HG03575 (cell line): ENCODE measurements around the gene TRIP6.

Source experiments
- ATAC-seq: cut with Tn5 transposase; IDR thresholded peaks from one replicate; pipeline ENCODE4 v1.9.1; 2021; ENCODE audit not compliant: unreplicated experiment, insufficient number of reproducible peaks, low FRiP score; ENCODE audit errors: extremely low read depth

TRIP6 gene

DNA sequence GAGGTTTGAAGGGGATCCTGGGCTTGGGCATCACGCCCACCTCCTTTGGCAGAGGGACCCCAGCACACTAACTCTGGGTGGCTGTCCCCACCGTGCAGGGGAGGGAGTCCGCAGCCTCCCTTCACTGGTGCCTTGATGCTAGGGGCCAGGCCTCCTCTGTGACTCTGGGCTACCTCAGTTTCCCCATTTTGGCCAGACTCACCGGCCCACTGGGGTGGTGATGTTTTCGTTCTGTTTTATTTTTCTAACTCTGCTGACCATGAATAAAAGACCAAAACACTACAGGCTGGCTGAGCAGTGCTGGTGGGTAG lies 503 bp upstream of the TRIP6 start:
- no peak for ATAC-seq

DNA sequence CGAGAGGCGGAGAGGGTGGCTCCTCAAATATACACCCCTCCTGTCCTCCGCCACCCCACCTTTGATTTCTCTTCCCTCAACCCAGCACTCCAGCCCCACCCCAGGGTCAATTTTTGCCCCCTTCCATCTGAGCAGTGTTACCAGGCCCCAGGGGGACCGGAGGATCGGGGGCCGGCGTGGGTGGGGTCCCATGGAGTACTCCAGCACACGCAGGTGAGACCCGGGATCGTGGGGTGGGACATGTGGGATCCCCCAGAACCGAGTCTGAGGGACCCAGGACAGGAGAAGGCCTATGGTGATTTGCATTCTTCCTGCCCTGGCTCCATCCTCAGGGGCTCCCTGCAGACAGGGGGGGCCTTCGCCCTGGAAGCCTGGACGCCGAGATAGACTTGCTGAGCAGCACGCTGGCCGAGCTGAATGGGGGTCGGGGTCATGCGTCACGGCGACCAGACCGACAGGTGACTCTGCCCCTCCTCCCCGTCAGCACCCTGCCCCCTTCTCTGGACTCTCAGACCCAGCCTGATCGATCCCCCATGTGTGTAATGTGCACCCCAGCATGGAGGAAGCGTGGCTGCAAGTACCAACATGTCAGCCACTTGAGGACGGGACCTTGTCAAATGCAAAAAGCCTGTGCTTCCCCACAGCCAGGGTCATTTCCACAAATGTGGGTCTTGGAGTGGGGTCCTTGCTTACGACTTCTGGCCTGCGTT lies 744 bp downstream of the TRIP6 start:
- ATAC-seq, result no peak

- ATAC-seq, result no peak
Measured at GRCh38 chr7:100873599-100874299, 6.6 kb downstream of the TRIP6 start.

GRCh38 chr7:100874300-100874576 lies 7.1 kb downstream of the TRIP6 start:
- no peak for ATAC-seq

DNA sequence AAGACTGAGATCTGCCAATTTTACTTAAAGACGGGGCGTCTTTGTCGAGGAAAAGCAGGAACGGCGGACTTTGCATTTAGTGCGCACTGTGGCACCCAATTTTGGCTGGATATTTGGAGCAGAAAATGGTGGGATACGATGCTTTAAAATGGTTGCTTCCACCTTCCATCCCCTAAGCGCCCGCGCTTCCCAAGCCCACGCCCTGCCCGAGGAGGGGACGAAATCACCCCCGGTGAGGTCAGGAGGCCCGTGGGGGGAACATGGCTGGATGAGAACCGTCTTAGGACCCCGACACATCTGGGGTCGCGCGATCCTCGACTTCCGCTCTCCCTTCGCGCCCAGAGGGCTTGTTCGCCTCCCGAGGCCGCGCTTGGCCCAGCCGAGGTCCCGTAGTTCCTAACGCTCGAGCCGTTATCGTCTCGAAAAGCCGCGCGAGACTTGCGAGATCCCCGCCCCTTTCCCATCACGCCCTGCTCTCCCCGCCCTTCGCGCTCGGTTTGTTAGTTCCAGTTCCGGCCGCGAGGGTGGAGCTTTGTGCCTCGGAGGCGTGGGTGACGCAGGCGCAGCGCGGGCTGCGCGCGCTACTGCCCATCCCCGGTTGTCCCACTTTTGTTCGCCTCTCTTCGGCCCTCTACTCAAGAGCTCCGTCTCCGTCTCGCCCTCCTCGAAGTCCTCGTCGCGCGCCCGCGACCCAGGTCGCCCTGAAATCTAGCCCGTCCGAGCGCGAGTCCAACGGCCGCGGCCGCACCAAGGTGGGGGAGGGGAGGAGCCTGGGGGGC lies 7.6 kb downstream of the TRIP6 start, which contains the start of gene SRRT:
TSS of gene SRRT (plus strand) at position 527 of the 779 bp plus-strand sequence. CDS start 488 bp downstream, outside the sequence.
- ATAC-seq, result no peak

- ATAC-seq, result no peak
Measured at GRCh38 chr7:100875356-100875751, 8.2 kb downstream of the TRIP6 start.

GRCh38 chr7:100878013-100878412 lies 10.8 kb downstream of the TRIP6 start:
- no peak for ATAC-seq

DNA sequence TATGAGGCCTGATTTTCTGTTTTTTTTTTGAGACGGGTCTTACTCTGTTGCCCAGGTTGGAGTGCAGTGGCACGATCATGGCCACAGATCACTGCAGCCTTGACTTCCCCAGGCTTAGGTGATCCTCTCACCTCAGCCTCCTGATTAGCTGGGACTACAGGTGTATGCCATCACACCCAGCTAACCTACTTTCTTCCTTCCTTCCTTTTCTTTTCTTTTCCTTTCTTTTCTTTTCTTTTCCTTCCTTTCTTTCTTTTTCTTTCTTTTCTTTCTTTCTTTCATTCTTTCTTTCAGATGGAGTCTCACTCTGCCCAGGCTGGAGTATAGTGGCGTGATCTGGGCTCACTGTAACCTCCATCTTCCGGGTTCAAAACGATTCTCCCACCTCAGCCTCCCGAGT lies 11.5 kb downstream of the TRIP6 start:
- ATAC-seq, result no peak

GRCh38 chr7:100879685-100880261 lies 12.6 kb downstream of the TRIP6 start:
- ATAC-seq, result no peak

DNA sequence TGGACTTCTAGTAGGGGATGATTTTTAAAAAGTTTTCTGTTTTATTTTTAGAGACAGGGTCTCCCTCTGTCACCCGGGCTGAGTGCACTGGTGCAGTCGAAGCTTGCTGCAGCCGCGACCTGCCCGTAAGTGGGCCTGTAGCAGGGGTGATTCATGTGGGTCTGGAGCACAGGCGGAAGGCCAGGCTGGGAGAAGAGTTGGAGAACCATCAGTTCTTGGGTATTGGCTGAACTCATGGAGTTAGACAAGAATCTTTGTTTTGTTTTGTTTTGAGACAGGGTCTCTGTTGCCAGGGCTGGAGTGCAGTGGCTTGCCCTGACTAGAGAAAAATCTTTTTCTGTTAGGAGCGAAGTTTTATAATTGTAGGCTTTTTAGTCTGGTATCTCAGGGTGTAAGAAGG lies 13.5 kb downstream of the TRIP6 start:
- ATAC-seq, result no peak

DNA sequence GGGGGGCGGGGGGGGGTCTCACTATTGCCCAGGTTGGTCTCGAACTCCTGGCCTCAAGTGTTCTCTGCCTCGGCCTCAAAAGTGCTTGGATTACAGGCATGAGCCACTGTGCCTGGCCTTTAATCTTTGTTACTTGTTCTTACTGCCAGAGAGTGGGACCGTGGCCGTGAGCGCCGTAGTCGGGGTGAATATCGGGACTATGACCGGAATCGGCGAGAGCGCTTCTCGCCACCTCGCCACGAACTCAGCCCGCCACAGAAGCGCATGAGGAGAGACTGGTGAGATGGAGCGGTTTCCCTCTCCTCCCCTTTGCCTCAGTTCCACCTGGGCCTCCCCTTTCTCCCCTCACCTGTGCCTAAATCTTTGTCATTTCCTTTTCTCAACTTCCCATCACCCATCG lies 13.9 kb downstream of the TRIP6 start:
- ATAC-seq, result no peak

- no peak for ATAC-seq
Measured at GRCh38 chr7:100882201-100882600, 15.0 kb downstream of the TRIP6 start.

DNA sequence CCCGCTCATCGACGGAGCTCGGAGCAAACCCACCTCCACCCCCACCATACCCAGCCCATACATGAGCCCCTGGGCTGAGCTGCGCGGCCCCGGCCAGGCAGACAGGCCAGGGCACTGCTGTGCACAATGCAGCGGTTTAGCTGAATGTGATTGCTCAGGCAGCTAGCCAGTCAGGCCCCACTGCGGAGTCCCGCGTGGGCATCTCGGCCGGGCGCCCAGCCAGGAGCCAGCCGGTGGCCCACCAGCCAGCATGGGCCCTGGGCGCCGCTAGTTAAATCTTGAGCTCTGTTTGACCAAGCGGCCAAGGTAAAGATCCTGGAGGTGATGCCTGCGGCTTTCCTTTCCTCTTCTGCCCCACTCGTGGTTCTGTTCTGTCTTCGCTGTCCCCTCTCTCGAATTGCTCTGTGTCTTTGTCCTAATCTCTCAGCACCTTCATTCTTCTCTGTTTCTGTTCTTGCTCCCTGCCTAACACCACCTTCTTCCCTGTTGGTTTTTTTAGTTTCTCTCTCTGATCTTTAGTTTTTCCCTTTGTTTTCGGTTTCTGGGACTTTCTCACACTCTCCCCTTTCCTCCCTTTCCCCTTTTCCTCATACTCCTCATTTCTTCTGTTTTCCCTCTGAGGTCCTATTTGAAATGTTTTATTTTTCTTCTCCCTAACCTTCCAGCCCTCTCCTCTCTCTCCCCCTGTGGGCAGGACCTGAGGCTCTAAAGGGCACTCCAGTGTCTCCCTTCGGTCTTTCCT lies 15.8 kb downstream of the TRIP6 start:
- no peak for ATAC-seq

GRCh38 chr7:100884736-100885439 lies 17.7 kb downstream of the TRIP6 start:
- no peak for ATAC-seq

- ATAC-seq, result no peak
Measured at GRCh38 chr7:100885440-100886141, 18.4 kb downstream of the TRIP6 start.

- no peak for ATAC-seq
Measured at GRCh38 chr7:100886142-100886935, 19.2 kb downstream of the TRIP6 start.

DNA sequence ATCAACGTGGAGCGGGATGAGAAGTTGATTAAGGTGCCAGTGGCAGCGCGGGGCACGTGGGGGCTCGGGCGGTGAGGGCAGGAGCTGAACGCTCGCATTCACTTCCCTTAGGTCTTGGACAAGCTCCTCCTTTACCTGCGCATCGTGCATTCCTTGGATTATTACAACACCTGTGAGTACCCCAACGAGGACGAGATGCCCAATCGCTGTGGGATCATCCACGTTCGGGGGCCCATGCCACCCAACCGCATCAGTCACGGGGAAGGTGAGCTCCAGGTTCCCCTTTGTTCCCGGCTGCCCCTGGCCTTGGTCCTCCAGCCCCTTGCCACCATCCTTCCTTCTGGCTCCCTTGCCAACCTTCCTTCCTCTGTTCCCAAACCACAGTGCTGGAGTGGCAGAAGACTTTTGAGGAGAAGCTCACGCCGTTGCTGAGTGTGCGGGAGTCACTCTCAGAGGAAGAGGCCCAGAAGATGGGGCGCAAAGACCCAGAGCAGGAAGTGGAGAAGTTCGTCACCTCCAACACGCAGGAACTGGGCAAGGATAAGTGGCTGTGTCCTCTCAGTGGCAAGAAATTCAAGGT lies 19.8 kb downstream of the TRIP6 start:
- no peak for ATAC-seq
